DND-41 (cell line): Measurements from ENCODE around the gene CLDN34.

Experiments used
- ATAC-seq: fragments of 200-7000 bp; cut with Tn5 transposase; 3 replicates; pipeline ENCODE4 v1.9.1; 2021; ENCODE audit warnings: low read depth; ENCODE audit not compliant: insufficient read depth
- DNase-seq: peaks from one replicate; pipeline ENCODE4 v3.0.0-alpha.2; 2020
- H2AFZ ChIP-seq: 2 replicates; pipeline ENCODE4 v1.6.0; 2012; ENCODE audit warnings: low read depth, low read length
- H3K27ac ChIP-seq: 2 replicates; pipeline ENCODE4 v1.5.1; 2012; ENCODE audit warnings: low read length, inconsistent platforms
- H3K27me3 ChIP-seq: fragments of 200-600 bp; sonication (generic); 2 replicates; pipeline ENCODE4 v1.6.0; 2012; ENCODE audit warnings: low read length, mild to moderate bottlenecking, inconsistent platforms; ENCODE audit not compliant: insufficient read depth, poor library complexity
- H3K36me3 ChIP-seq: 2 replicates; pipeline ENCODE4 v1.5.1; 2012; ENCODE audit warnings: low read length, inconsistent platforms; ENCODE audit not compliant: insufficient read depth
- H3K4me1 ChIP-seq: 2 replicates; pipeline ENCODE4 v1.5.1; 2012; ENCODE audit warnings: mild to moderate bottlenecking, low read length; ENCODE audit not compliant: insufficient read depth
- H3K4me2 ChIP-seq: 2 replicates; pipeline ENCODE4 v1.6.0; 2012; ENCODE audit warnings: mild to moderate bottlenecking, moderate library complexity, low read length, inconsistent platforms; ENCODE audit not compliant: insufficient read depth
- H3K4me3 ChIP-seq, 2 experiments: fragments of 200-600 bp in 1 of 2; shearing (Covaris generic) in 1 of 2; 2 replicates each; pipeline ENCODE4 v1.5.1; 2012 to 2016; ENCODE audit warnings: inconsistent platforms in 2 of 2, low read length in 2 of 2, mild to moderate bottlenecking in 2 of 2, low read depth in 1 of 2, moderate library complexity in 1 of 2
- H3K79me2 ChIP-seq: 2 replicates; pipeline ENCODE4 v1.6.0; 2012; ENCODE audit warnings: low read length, inconsistent platforms; ENCODE audit not compliant: insufficient read depth
- H3K9ac ChIP-seq: 2 replicates; pipeline ENCODE4 v1.6.0; 2012; ENCODE audit warnings: low read depth, mild to moderate bottlenecking, inconsistent platforms, low read length, moderate library complexity
- H3K9me3 ChIP-seq: 2 replicates; pipeline ENCODE4 v1.5.1; 2012; ENCODE audit warnings: low read length, moderate library complexity, mild to moderate bottlenecking, inconsistent platforms; ENCODE audit not compliant: insufficient read depth, severe bottlenecking
- H4K20me1 ChIP-seq: 2 replicates; pipeline ENCODE4 v1.6.0; 2012; ENCODE audit warnings: low read length; ENCODE audit not compliant: insufficient read depth
- EZH2 ChIP-seq: IDR thresholded peaks from 3 replicates; pipeline ENCODE4 v1.6.1; 2012; ENCODE audit warnings: borderline replicate concordance, low read depth, mild to moderate bottlenecking, moderate library complexity, low read length, inconsistent platforms; ENCODE audit not compliant: severe bottlenecking
- TF ChIP-seq, protein P1 (sequence below): IDR thresholded peaks from 2 replicates; pipeline ENCODE4 v1.5.1; 2012; ENCODE audit warnings: borderline replicate concordance, low read length, moderate library complexity, mild to moderate bottlenecking; ENCODE audit not compliant: poor library complexity, severe bottlenecking; ENCODE audit errors: extremely low read depth

CLDN34 gene

DNA sequence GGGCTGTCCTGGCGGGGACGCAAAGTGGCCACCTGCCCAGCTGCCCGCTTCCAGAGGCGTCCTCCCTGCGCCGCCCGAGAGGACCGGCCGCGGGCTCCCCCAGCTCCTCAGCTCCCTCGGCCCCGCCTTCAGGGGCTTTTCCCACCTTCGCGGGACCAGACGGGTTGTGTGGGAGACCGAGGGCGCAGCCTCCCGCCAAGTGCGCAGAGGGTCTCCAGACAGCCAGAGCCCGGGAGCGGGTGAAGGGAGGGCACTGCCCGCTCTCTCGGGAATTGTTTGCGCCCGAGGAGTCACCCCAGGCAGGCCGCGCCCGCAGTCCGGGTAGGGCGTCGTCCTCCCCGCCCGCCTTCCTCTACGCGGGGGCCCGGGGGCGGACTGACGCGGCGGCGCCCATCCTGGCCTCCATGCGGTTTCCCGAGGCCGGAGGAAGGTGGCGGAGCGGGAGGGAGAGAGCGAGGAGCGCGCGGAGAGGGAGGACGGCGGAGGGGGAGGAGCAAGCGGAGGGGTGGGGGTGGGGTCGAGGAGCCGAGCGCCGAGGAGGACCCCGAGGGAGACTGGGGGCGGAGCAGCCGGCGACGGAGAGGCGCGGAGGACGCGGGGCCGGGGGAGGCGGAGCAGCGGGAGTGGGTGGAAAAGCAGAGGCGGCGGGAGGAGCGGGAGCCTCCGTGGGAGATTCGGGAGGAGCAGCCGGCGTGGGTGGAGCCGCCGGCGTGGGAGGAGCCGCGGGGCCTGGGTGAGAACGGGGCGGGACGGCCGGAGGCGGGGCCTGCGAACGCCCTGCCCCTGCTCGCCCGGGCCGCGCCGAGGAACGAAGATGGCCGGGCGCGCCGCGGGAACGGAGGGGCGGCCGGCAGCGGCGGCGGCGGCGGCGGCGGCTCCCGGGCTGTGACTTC, 47.5 kb downstream of the CLDN34 start:
- TF ChIP-seq, protein P1, sequence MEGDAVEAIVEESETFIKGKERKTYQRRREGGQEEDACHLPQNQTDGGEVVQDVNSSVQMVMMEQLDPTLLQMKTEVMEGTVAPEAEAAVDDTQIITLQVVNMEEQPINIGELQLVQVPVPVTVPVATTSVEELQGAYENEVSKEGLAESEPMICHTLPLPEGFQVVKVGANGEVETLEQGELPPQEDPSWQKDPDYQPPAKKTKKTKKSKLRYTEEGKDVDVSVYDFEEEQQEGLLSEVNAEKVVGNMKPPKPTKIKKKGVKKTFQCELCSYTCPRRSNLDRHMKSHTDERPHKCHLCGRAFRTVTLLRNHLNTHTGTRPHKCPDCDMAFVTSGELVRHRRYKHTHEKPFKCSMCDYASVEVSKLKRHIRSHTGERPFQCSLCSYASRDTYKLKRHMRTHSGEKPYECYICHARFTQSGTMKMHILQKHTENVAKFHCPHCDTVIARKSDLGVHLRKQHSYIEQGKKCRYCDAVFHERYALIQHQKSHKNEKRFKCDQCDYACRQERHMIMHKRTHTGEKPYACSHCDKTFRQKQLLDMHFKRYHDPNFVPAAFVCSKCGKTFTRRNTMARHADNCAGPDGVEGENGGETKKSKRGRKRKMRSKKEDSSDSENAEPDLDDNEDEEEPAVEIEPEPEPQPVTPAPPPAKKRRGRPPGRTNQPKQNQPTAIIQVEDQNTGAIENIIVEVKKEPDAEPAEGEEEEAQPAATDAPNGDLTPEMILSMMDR: no peak
- TF ChIP-seq EZH2: no peak
- Histone ChIP-seq H2AFZ (peak overlapping the region; percentile 68), H3K4me3 (peak overlapping the region in 1 of 2 experiments; percentile 50; a peak in 2 of 4 replicates), H3K9me3 (no peaks in the 10 kb centered on the region), H3K4me1 (peaks cover 25% of the 10 kb centered on the region), H3K79me2 (peaks cover 20% of the 10 kb centered on the region), H3K9ac (peak overlapping the region; percentile 55), H3K27ac (no peak overlapping the region), H3K36me3 (no peaks in the 10 kb centered on the region), H4K20me1 (no peaks in the 10 kb centered on the region), H3K27me3 (no peaks in the 10 kb centered on the region), H3K4me2 (peak overlapping the region; percentile 60)
- ATAC-seq (peak; percentile 90), DNase-seq (peak; percentile 87)

DNA sequence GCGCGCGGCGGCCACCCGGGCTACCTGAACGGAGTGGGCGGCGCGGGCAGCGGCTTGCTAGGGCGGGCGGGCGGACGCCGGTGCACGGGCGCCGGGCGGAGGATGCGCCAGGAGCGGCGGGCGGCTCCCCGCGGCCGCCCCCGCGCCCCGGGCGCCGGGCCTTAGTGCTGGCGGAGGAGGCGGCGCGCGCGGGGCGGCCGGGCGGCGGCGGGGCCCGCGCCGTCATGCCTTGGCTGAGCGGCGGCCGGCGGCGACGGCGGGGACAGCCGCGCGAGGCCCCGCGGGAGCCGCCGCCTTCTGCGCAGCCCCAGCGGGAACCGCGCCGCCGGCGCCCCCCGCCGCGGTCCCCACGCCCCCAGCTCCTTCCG, 48.2 kb downstream of the CLDN34 start:
- H3K9ac ChIP-seq: peak overlapping the region; percentile 58
- H3K27ac ChIP-seq: no peak overlapping the region

DNA sequence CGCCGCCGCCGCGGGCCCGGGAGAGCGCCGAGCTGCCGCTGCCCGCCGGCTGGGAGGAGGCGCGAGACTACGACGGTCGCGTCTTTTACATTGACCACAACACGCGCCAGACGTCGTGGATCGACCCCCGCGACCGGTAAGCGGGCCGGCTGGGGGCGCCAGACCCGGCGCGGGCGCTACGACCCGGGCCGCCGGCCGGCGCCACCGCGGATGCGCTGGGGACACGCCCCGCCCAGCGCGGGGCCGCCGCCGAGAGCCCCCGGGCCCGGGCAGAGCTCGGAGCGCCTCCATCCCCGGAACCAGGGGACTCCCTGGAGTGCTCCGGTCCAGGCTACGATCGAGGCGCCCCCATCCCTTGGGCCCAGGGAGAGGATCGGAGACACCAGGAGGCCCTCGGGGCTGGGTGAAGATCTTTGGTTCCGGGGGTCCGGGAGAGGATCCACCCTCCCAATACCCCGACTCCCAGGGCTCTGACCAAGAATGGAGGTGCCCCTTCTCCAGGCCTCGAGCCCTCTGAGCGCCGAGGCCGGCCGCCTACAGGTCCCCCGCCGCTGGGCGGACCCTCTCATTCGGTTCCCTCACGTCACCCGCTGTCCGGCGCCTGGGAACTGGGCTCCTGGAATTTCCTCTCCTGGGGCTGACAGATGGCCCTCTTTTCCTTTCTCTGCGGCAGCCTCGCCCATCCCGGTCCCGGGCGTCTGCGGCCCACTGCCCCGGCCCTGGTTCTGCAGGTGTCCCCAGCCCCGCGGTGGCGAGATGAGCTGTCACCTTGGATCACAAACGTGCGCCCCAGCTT, 48.8 kb downstream of the CLDN34 start:
- Histone ChIP-seq H4K20me1 (no peaks in the 10 kb centered on the region), H3K4me3 (peak overlapping the region; percentile 24 to 61; a peak in 3 of 4 replicates), H3K27ac (no peak overlapping the region; the same call in 1 of the 2 replicates), H3K79me2 (peaks cover 21% of the 10 kb centered on the region), H2AFZ (peak overlapping the region; percentile 33; the same call in 1 of the 2 replicates), H3K4me2 (peak overlapping the region; percentile 74), H3K4me1 (peaks cover 25% of the 10 kb centered on the region), H3K9me3 (no peaks in the 10 kb centered on the region), H3K36me3 (no peaks in the 10 kb centered on the region), H3K9ac (peak overlapping the region; percentile 58), H3K27me3 (no peaks in the 10 kb centered on the region)
- DNase-seq (peak; percentile 18), ATAC-seq (0 out of 3 replicates have a peak, but pooled peaks have one; percentile 21)
- TF ChIP-seq EZH2: no peak
- TF ChIP-seq, protein P1: no peak

More for the DNA sequence above, 48.2 kb downstream of the CLDN34 start:
- Histone ChIP-seq H3K4me3 (peak overlapping the region in 1 of 2 experiments; percentile 61; a peak in 2 of 4 replicates), H2AFZ (peak overlapping the region; percentile 33; the same call in 1 of the 2 replicates), H4K20me1 (no peaks in the 10 kb centered on the region), H3K9me3 (no peaks in the 10 kb centered on the region), H3K79me2 (peaks cover 21% of the 10 kb centered on the region), H3K27me3 (no peaks in the 10 kb centered on the region), H3K36me3 (no peaks in the 10 kb centered on the region), H3K4me1 (peaks cover 25% of the 10 kb centered on the region), H3K4me2 (peak overlapping the region; percentile 74)
- no peak for ATAC-seq
- TF ChIP-seq, protein P1: no peak
- TF ChIP-seq EZH2: no peak
- no peak for DNase-seq
